Suprapubic skin (tissue), 4 donors: Measurements from ENCODE around the gene CDC42EP2.

Experiments used
- POLR2A ChIP-seq, 2 donors: fragments of 450-650 bp; IDR thresholded peaks; one replicate each; pipeline ENCODE4 v1.6.1; 2017; ENCODE audit warnings: antibody characterized with exemption in 2 of 2, mild to moderate bottlenecking in 2 of 2, moderate library complexity in 2 of 2
- POLR2AphosphoS5 ChIP-seq, 3 donors: sonication (generic); formaldehyde crosslinking; IDR thresholded peaks; one replicate each; pipeline ENCODE4 v1.6.1; 2017; ENCODE audit warnings: antibody characterized with exemption in 3 of 3
- TF ChIP-seq, protein P1 (sequence below), 2 donors: fragments of 200-600 bp in 1 of 2; fragments of 450-650 bp in 1 of 2; sonication (generic) in 1 of 2; IDR thresholded peaks; one replicate each; pipeline ENCODE4 v1.5.1; 2016 to 2019; ENCODE audit warnings: antibody characterized with exemption in 2 of 2, mild to moderate bottlenecking in 1 of 2, moderate library complexity in 1 of 2

DNA sequence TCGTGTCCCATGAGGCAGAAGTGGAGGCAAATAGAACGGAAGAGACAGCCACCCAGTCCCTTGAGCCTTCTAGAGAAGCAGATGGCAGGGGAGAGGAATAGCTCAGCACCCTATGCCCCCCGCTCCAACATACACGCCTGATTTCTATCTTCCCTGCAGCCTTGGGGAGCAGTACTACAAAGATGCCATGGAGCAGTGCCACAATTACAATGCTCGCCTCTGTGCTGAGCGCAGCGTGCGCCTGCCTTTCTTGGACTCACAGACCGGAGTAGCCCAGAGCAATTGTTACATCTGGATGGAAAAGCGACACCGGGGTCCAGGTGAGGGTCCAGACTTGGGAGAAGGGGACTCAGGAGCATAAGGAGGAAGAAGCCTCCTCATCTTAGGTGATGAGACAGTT lies 25.6 kb downstream of the CDC42EP2 start:
- TF ChIP-seq, protein P1, sequence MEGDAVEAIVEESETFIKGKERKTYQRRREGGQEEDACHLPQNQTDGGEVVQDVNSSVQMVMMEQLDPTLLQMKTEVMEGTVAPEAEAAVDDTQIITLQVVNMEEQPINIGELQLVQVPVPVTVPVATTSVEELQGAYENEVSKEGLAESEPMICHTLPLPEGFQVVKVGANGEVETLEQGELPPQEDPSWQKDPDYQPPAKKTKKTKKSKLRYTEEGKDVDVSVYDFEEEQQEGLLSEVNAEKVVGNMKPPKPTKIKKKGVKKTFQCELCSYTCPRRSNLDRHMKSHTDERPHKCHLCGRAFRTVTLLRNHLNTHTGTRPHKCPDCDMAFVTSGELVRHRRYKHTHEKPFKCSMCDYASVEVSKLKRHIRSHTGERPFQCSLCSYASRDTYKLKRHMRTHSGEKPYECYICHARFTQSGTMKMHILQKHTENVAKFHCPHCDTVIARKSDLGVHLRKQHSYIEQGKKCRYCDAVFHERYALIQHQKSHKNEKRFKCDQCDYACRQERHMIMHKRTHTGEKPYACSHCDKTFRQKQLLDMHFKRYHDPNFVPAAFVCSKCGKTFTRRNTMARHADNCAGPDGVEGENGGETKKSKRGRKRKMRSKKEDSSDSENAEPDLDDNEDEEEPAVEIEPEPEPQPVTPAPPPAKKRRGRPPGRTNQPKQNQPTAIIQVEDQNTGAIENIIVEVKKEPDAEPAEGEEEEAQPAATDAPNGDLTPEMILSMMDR (IDR thresholded peaks at IDR 0.05), result no peak
- TF ChIP-seq POLR2A (IDR thresholded peaks at IDR 0.05) (no peak), POLR2AphosphoS5 (IDR thresholded peaks at IDR 0.05) (no peak)
